Heart left ventricle (tissue), 16 donors: ENCODE data around the gene GRIN1. TPM values are rescaled to one million over a fixed set of nuclear protein-coding genes. Genes with fewer than 3 reads are reported as not detected.
A peak's percentile ranks its signal among the peaks of the same experiment; 100 is the strongest.

Experiments
- ATAC-seq, 4 donors: fragments of 200-7000 bp; cut with Tn5 transposase; one replicate each; pipeline ENCODE4 v1.9.1; 2020 to 2022; ENCODE audit warnings: moderate library complexity in 4 of 4, mild to moderate bottlenecking in 3 of 4, moderate number of reproducible peaks in 1 of 4
- DNase-seq, 5 donors: peaks; one replicate each; pipeline ENCODE4 v3.0.0-alpha.2; 2020
- H3K27ac ChIP-seq, 12 donors: fragments of 200-600 bp; sonication (generic) in 4 of 12; one replicate each; pipeline versions ENCODE4 v1.5.0 to v1.8.0; 2016 to 2022; ENCODE audit warnings: mild to moderate bottlenecking in 2 of 12
- H3K27me3 ChIP-seq, 9 donors: fragments of 200-600 bp; sonication (generic) in 2 of 9; one replicate each; pipeline versions ENCODE4 v1.5.1 to v1.8.0; 2016 to 2022; ENCODE audit warnings: mild to moderate bottlenecking in 3 of 9
- H3K36me3 ChIP-seq, 9 donors: fragments of 200-600 bp; sonication (generic) in 2 of 9; one replicate each; pipeline versions ENCODE4 v1.5.0 to v1.8.0; 2018 to 2022; ENCODE audit warnings: mild to moderate bottlenecking in 2 of 9
- H3K4me1 ChIP-seq, 12 donors: fragments of 200-600 bp; sonication (generic) in 4 of 12; one replicate each; pipeline versions ENCODE4 v1.5.0 to v1.8.0; 2016 to 2022; ENCODE audit warnings: mild to moderate bottlenecking in 3 of 12
- H3K4me3 ChIP-seq, 12 donors: fragments of 200-600 bp; sonication (generic) in 4 of 12; one replicate each; pipeline versions ENCODE4 v1.5.0 to v1.8.0; 2017 to 2022; ENCODE audit warnings: mild to moderate bottlenecking in 9 of 12, moderate library complexity in 4 of 12
- H3K9me3 ChIP-seq, 12 donors: fragments of 200-600 bp; sonication (generic) in 4 of 12; one replicate each; pipeline versions ENCODE4 v1.5.0 to v1.8.0; 2016 to 2022; ENCODE audit warnings: mild to moderate bottlenecking in 1 of 12
- POLR2A ChIP-seq, 2 donors: fragments of 450-650 bp; IDR thresholded peaks; one replicate each; pipeline ENCODE4 v1.6.1; 2017; ENCODE audit warnings: antibody characterized with exemption in 2 of 2, mild to moderate bottlenecking in 2 of 2, moderate library complexity in 2 of 2
- WGBS, 4 donors: extraction: QIAGEN DNeasy Blood & Tissue Kit in 2 of 4; methylation state at CpG; one replicate each; pipeline versions ENCODE4 v1.1.5 to v1.1.7; 2013 to 2018; 5-methylcytosine and 5-hydroxymethylcytosine counted together
- intact Hi-C, 10 donors: fragments of 100-400 bp; cut with DNase I; formaldehyde crosslinking; loops; one replicate each; pipeline versions ENCODE4 v1.11.1 to v1.14.2; 2022
- polyA plus RNA-seq, 2 donors: library from polyadenylated mRNA; stranded (reverse); fragments of 200-250 nt; gene quantifications; one replicate each; pipeline ENCODE4 v1.2.3, GENCODE V29; 2013
- total RNA-seq, 9 donors: library from RNA; depleted of rRNA in 2 of 9; stranded (reverse); fragments of >200 nt in 2 of 9; fragmentation: NEBNext Ultra II Directional in 3 of 9; extraction: Animal tissue kit (Norgen Biotek cat#: 25700) in 3 of 9; gene quantifications; one replicate each; pipeline versions ENCODE4 v1.1.0 to v1.2.4, GENCODE V29; 2016 to 2023
- TF ChIP-seq, protein P1 (sequence below), 12 donors: fragments of 200-600 bp; sonication (generic) in 4 of 12; IDR thresholded peaks; one replicate each; pipeline versions ENCODE4 v1.5.0 to v1.8.0; 2018 to 2022; ENCODE audit warnings: antibody characterized with exemption in 12 of 12, mild to moderate bottlenecking in 5 of 12
- donor health status: ischemic (EF 13 %, LVEDD 7.1; RV severe dilation, severe dysfunction).
- donor health status: healthy with polysubstance abuse.
- donor health status: DM: no; HTN: yes; CAD: no.
- donor health status: DM: no; HTN: no; CAD: no.
- donor health status: ischemic (EF 25% LVEDD 6.9; RV normal size, moderate dysfunction).
- donor health status: ischemic (EF 25% LVEDD 5.7; RV mildly dilated, moderate dysfunction).
- donor health status: healthy.
- donor health status: DM: yes; HTN: yes; CAD: no.
- donor health status: ischemic (EF 35%, LVEDD 5.7; RV mildly dilated, moderate dysfunction).
- donor health status: nonischemic (EF 11% LVEDD 7.7; RV severe dilation, severe dysfunction).
- donor health status: DM: yes; HTN: yes; CAD: no.
- donor health status: PGD.
- donor health status: ischemic (EF 29% LVEDD 5.4; RV normal size, mild dysfunction).
- donor health status: nonischemic (EF 23%, LVEDD 6.1; RV moderate dilation, normal function).

GRIN1 gene
- total and polyA plus RNA-seq, 11 donors, result 0.10 TPM; not detected in 10

DNA sequence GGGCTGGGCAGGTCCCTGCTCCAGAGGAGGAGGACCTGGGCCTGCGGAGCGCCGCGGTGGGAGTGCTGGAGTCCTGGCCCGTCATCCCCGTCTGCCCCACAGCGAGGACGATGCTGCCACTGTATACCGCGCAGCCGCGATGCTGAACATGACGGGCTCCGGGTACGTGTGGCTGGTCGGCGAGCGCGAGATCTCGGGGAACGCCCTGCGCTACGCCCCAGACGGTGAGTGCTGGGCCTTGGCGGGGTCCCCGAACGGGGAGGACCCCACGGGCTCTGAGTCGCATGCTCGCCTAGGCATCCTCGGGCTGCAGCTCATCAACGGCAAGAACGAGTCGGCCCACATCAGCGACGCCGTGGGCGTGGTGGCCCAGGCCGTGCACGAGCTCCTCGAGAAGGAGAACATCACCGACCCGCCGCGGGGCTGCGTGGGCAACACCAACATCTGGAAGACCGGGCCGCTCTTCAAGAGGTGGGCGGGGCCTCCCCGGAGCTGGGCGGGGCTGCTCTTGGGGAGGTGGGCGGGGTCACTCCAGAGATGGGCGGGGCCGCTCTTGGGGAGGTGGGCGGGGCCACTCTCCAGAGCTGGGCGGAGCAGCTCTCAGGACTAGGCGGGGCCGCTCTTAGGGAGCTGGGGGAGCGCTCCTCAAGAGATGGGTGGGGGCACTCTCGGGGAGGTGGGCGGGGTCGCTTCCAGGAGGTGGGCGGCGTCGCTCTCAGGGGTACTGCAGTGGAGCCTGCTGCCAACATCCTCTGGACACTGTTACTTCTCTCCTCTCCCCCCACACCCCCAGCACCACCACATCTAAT is 17.8 kb downstream of the GRIN1 start:
- H3K36me3 ChIP-seq, result no peaks in the 10 kb centered on the region
- ATAC-seq (peak in 3 of 4 donors; percentile 53 to 81 (median 66)), DNase-seq (peak in 3 of 5 donors; percentile 44 to 82 (median 51))
- peaks cover 0 to 13% (median 5%) of the 10 kb centered on the region in 12 donors for H3K4me1 ChIP-seq
- peaks cover 28 to 74% (median 63%) of the 10 kb centered on the region in 9 donors for H3K27me3 ChIP-seq
- H3K27ac ChIP-seq, result no peak overlapping the region
- peak overlapping the region in 5 of 12 donors; percentile 5 to 35 (median 17) for H3K4me3 ChIP-seq
- WGBS, 4 donors, result 1 to 3% (median 2%) methylated on average over 6 to 65 of the region's 65 CpGs
- no peaks in the 10 kb centered on the region for H3K9me3 ChIP-seq
- no peak for TF ChIP-seq POLR2A (IDR thresholded peaks at IDR 0.05)
- TF ChIP-seq, protein P1, sequence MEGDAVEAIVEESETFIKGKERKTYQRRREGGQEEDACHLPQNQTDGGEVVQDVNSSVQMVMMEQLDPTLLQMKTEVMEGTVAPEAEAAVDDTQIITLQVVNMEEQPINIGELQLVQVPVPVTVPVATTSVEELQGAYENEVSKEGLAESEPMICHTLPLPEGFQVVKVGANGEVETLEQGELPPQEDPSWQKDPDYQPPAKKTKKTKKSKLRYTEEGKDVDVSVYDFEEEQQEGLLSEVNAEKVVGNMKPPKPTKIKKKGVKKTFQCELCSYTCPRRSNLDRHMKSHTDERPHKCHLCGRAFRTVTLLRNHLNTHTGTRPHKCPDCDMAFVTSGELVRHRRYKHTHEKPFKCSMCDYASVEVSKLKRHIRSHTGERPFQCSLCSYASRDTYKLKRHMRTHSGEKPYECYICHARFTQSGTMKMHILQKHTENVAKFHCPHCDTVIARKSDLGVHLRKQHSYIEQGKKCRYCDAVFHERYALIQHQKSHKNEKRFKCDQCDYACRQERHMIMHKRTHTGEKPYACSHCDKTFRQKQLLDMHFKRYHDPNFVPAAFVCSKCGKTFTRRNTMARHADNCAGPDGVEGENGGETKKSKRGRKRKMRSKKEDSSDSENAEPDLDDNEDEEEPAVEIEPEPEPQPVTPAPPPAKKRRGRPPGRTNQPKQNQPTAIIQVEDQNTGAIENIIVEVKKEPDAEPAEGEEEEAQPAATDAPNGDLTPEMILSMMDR (IDR thresholded peaks at IDR 0.05), result no peak
- intact Hi-C loops, result no loop called here

DNA sequence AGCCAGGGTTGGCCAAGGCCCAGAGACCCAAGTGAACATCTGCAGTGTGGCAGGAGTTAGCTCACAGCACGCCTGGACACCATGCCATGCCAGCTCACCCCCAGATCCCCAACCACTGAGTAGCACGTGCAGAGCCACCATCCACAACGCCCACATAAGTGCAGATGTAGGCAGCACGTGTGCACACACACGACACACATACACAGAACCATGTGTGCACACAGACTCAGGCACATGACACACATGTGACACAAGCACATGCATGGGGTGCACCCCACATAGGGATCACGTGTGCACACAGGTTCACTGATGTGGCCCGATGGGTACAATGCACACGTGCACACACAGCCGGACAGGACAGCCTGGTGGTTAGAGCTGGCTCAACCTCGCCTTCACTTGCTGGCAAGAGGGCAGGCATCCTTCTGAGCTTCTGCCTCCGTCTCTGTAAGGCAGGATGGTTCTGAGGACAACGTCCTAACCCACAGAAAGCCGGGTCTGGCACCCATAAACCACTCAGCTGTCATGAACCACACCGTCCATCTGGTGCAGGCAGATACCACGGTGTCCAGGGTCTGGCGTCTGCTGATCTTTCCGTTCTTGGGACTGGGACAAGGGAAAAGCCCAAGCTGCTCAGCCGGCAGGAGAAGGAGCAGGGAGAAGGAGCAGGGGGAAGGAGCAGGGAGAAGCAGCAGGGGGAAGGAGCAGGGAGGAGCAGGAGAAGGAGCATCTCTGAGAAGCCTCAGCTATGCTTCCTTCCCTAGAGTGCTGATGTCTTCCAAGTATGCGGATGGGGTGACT is 18.9 kb downstream of the GRIN1 start:
- no peak for DNase-seq
- ATAC-seq, result no peak
- intact Hi-C loops, result no loop called here
- peaks cover 0 to 23% (median 7%) of the 10 kb centered on the region in 12 donors for H3K4me1 ChIP-seq
- TF ChIP-seq, protein P1 (IDR thresholded peaks at IDR 0.05), result no peak
- TF ChIP-seq POLR2A (IDR thresholded peaks at IDR 0.05), result no peak
- no peak overlapping the region for H3K27ac ChIP-seq
- peaks cover 36 to 84% (median 74%) of the 10 kb centered on the region in 9 donors for H3K27me3 ChIP-seq
- WGBS, 4 donors, result 60 to 68% (median 66%) methylated on average over 15 to 19 of the region's 19 CpGs
- H3K9me3 ChIP-seq, result no peaks in the 10 kb centered on the region
- no peak overlapping the region for H3K4me3 ChIP-seq
- H3K36me3 ChIP-seq, result no peaks in the 10 kb centered on the region

DNA sequence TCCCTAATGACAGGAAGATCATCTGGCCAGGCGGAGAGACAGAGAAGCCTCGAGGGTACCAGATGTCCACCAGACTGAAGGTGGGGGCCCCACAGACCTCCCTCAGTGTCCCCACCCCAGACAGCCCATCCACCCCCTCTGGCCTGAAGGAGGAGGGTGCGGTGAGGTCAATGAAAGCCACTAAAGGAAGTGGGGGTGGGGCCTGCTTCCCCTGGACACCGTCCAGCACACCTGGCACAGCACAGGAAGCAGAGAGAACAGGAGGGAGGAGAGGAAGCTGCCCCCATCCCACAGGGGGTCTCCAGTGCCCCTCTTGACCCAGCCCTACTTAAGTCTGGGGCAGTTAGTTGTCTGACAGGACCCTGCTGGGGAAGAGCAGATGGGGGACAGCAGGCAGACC is 19.7 kb downstream of the GRIN1 start:
- Histone ChIP-seq H3K9me3 (no peaks in the 10 kb centered on the region), H3K36me3 (no peaks in the 10 kb centered on the region), H3K27me3 (peaks cover 44 to 92% (median 80%) of the 10 kb centered on the region in 9 donors), H3K4me3 (no peak overlapping the region), H3K27ac (no peak overlapping the region), H3K4me1 (peaks cover 0 to 31% (median 13%) of the 10 kb centered on the region in 12 donors)
- TF ChIP-seq, protein P1 (IDR thresholded peaks at IDR 0.05), result no peak
- TF ChIP-seq POLR2A (IDR thresholded peaks at IDR 0.05), result no peak
- DNase-seq (no peak), ATAC-seq (no peak)
- 25 to 40% (median 32%) methylated on average over 4 of the region's 4 CpGs for WGBS, 4 donors
- intact Hi-C loops, result no loop called here
